GM12892 (cell line): ENCODE measurements around the gene TESK1.

Source experiments
- POLR2A ChIP-seq: IDR thresholded peaks from 2 replicates; pipeline ENCODE4 v1.6.1; 2011; ENCODE audit warnings: low read depth, low read length, control low read depth
- TAF1 ChIP-seq: IDR thresholded peaks from 2 replicates; pipeline ENCODE4 v1.6.1; 2011; ENCODE audit warnings: low read depth, mild to moderate bottlenecking, control low read depth, low read length, borderline replicate concordance

DNA sequence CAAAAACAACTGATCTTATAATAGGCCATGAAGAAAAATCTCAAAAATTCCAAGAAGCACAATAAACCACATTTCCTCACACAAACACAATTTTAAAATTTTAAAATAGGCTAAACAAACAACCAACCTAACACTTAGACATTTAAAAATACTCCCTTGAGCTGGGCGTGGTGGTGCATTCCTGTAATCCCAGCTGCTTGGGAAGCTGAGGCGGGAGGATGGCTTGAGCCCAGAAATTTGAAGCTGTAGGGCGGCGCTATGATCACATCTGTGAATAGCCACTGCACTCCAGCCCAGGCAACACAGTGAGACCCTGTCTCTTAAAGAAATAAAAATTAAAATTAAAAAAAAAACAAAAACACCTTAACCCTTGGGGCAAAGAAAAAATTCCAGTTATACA lies 36.9 kb upstream of the TESK1 start:
- TF ChIP-seq POLR2A: no peak
- TF ChIP-seq TAF1: no peak
